ENCODE data around the gene JSRP1.

DNA sequence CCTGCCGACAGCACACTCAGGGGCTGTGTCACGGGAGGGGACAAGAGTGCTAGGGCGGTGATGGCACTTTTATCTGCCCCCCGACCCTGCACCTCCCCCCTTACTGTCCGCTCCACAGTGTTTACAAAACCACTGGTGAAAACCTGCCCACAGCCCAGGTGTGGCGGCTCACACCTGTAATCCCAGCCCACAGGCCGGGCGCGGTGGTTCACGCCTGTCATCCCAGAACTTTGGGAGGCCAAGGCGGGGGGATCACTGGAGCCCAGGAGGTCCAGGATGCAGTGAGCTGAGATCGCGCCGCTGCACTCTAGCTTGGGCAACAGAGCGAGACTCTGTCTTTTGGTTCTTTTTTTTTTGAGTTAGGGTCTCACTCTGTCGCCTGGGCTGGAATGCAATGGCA is 39.9 kb upstream of the JSRP1 start:
- TF ChIP-seq, protein P1, sequence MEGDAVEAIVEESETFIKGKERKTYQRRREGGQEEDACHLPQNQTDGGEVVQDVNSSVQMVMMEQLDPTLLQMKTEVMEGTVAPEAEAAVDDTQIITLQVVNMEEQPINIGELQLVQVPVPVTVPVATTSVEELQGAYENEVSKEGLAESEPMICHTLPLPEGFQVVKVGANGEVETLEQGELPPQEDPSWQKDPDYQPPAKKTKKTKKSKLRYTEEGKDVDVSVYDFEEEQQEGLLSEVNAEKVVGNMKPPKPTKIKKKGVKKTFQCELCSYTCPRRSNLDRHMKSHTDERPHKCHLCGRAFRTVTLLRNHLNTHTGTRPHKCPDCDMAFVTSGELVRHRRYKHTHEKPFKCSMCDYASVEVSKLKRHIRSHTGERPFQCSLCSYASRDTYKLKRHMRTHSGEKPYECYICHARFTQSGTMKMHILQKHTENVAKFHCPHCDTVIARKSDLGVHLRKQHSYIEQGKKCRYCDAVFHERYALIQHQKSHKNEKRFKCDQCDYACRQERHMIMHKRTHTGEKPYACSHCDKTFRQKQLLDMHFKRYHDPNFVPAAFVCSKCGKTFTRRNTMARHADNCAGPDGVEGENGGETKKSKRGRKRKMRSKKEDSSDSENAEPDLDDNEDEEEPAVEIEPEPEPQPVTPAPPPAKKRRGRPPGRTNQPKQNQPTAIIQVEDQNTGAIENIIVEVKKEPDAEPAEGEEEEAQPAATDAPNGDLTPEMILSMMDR (conservative IDR thresholded peaks at IDR 0.05 in 1 of 2, IDR thresholded peaks at IDR 0.05 in 1 of 2; ENCODE audit: extremely low read depth in 1 of 2, insufficient read depth in 1 of 2, low read depth in 1 of 2, low read length in 2 of 2), result no peak
- TF ChIP-seq EZH2 (IDR thresholded peaks at IDR 0.05; ENCODE audit: borderline replicate concordance, low read length), result no peak
